AG10803 (cell line): Measurements from ENCODE around the gene ADGRB3.
"Not testable (repeated sequence)": the region's sequence is repeated elsewhere in the genome, so short reads cannot be mapped to it uniquely, and the experiment has no call there.

Source experiments
- DNase-seq: peaks from one replicate; pipeline ENCODE4 v3.0.0; 2010; ENCODE audit warnings: low read depth
- H3K4me3 ChIP-seq: 2 replicates; pipeline ENCODE4 v1.5.1; 2011; ENCODE audit warnings: mild to moderate bottlenecking, low read length, control low read depth
- CTCF ChIP-seq: conservative IDR thresholded peaks from 2 replicates; pipeline ENCODE4 v1.5.1; 2011; ENCODE audit warnings: mild to moderate bottlenecking, low read length, control low read depth, inconsistent platforms

The ADGRB3 gene

DNA sequence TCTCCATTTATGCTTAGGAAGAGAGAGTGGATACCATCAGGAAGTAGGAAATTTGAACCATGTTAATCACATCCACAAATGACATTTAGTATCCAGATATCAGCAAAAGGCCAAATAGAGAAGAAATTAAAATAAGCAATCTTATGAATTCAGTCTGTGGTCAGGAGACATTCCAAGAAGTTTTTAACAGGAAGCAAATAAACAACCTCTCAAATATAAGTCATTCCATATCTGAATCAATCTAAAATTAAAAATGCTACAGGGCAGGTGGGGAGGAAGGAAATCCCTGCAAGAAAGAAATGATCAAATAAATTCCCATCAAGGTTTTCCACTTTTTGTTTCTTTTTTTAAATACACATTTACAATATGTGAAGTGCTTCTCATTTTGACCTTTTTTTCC, 641.1 kb downstream of the ADGRB3 start:
- no peak for TF ChIP-seq CTCF
- H3K4me3 ChIP-seq, result no peak overlapping the region
- no peak for DNase-seq

- H3K4me3 ChIP-seq, result no peak overlapping the region
- DNase-seq, result no peak
- no peak for TF ChIP-seq CTCF
Observed at GRCh38 chr6:69279805-69280204, 644.7 kb downstream of the ADGRB3 start.

DNA sequence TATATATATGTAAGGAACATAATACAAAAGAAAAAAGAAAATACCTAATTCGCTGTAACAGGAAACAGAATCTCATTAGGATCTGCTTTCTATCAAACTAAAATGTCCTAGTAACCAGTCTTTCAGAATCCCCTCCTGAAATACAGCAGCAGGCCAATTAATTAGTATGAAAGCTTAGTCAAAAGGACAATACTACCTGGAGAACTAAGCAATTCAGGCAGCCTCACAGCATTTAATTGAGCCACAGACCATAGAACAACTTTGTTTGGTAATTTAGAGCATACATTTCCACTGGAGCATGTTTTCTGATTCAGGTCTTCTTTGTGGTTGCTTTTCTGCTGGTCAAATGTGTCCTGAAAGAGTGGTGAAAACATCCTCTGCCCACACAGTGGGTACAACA, 645.8 kb downstream of the ADGRB3 start:
- no peak overlapping the region for H3K4me3 ChIP-seq
- no peak for TF ChIP-seq CTCF
- DNase-seq, result no peak

DNA sequence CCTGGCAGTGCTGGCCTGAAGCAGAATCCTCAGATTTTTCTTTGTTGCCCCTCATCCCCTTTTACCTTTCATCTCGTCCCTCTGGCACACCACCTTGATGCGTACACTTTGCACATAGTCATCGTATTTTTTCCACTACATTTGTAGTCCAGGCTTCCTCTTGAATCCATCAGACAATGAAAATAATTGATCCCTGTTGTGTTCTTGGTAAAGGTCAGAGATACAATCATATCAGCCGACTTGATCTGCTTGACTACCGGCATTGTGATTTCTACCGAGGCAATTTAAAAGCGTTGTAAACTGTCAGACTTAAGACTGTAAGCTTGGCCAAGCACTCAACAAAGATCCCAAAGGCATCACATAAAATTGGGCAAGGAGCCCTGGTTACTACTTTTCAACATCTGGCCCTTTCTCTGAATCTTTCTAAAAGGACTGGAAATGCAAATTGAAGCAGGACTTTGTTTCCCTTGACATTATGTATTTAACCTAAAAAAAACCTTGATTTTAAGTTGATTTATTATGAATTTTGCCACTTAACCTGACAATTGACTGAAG, 649.2 kb downstream of the ADGRB3 start:
- TF ChIP-seq CTCF, result no peak
- no peak overlapping the region for H3K4me3 ChIP-seq
- DNase-seq, result no peak

DNA sequence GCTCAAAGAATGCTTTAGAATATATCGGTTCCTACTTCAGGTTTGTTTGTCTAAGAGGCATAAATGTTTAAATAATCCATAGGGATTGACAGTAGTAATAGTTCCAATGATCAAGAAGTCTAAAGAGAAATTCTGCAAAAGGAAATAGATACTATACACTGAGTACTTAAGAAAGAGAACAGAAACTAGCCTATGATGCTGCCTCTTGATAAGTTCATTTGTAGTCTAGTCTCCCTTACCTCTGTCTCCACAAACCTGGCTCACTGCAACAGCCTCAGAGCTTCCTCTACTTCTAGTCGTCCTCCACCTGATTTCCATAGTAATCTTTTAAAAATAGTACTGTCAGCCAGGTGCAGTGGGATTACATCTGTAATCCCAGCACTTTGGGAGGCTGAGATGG, 650.0 kb downstream of the ADGRB3 start:
- no peak for TF ChIP-seq CTCF
- DNase-seq, result no peak
- H3K4me3 ChIP-seq, result no peak overlapping the region

DNA sequence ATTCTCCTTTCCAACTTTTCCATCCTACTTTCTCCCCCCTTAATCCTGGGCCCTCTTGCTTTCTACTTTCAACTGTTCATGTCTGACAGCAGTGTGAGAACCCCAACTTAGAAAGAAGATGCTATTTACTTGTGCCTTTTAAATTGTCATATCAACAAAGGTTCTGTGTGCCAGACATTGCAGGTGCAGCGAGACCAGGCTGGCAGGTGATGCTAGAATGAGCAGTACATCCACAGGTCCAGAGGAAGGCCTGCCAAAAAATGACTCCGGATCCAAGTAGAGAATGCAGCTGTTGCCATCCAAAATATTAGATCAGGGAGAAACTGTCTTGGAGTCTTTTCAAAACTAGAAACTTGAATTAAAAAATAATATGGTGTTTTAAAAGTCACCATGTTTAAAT, 651.2 kb downstream of the ADGRB3 start:
- H3K4me3 ChIP-seq, result no peak overlapping the region
- no peak for TF ChIP-seq CTCF
- DNase-seq, result no peak

- H3K4me3 ChIP-seq, DNase-seq: not testable (repeated sequence)
Observed at GRCh38 chr6:69288198-69288597, 653.1 kb downstream of the ADGRB3 start.
